Measurements from ENCODE around the gene KRT80.

The KRT80 gene

DNA sequence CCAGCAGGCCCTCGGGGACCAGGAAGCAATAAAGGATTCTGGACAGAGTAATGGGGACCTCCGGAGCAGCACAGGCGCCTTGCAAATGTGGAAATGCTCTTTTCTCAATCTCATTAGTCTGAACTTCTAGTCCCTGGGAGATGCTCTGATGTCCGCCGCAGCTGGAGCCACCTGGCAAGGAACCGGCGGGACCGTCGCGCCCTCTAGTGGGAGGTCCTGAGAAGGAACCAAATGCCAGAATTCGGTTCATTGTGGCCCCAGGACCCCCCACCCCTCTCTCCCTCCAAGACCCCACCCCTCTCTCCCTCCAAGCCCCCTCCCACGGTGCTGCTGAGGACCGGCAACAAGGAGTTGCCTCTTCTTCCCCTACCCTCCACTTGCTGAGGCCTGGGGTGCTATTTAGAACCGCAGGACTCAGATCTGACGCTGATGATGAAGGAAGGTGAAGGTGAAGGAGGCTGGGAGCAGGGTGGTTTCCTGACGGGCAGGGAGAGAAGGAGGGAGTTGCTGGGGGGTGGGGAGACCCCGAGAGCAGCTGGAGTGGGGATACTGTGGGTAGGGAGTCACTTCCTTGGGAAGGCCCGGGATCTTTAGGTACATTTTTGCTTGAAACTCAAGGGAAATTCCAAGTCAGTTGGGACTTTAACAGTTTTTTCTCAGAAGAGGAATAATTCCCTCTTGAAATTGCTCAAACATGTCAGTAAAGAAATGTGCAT, 69.8 kb downstream of the KRT80 start:
- no peaks in the 10 kb centered on the region for H3K36me3 ChIP-seq (ENCODE audit: control insufficient read depth, insufficient read depth, low read length, severe bottlenecking)
- no peak overlapping the region for H3K9ac ChIP-seq (ENCODE audit: low read length)
- no peaks in the 10 kb centered on the region for H3K9me3 ChIP-seq (ENCODE audit: control insufficient read depth, low read length)
- DNase-seq (ENCODE audit: low read depth), result peak; percentile 75
- H3K4me1 ChIP-seq (ENCODE audit: control insufficient read depth, insufficient read depth, low read length), result no peaks in the 10 kb centered on the region
- no peak overlapping the region for H3K4me3 ChIP-seq (ENCODE audit: low read length)
- peaks cover 11% of the 10 kb centered on the region for H3K27me3 ChIP-seq (replicated peaks; ENCODE audit: control insufficient read depth, insufficient read depth, low read length)

DNA sequence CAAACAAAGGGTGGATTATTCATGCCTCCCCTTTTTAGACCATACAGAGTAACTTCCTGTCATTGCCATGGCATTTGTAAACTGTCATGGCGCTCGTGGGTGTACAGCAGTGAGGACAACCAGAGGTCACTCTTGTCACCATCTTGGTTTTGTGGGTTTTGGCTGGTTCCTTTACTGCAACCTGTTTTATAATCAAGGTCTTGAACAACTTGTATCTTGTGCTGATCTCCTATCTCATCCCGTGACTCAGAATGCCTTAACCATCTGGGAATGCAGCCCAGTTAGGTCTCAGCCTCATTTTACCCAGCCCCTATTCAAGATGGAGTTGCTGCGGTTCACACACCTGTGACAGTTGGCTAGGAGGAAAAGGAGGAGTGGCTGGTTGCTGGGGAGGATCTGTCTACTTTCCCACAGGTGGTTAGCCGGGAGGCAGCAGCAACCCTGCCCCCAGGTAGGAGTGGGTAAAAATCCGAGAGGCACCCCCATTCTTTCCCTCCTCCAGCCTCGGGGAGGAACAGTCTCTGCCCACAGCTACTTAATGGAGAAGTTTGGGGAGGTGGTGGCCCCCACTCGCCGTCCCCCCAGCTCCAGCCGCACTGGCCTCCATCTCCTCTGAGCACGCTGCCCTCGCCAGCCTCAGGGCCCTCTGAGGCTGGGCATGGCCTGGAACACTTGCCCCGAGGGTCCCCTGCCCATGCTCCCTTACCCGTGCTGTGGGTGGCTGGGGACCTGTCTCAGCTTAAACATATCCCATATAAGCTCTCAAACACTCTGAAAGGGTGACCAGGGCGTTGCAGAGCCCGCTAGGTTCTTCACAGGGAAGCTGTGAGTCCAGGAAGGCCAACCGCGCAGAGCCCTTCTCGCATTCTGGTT, 70.6 kb downstream of the KRT80 start:
- no peaks in the 10 kb centered on the region for H3K9me3 ChIP-seq (ENCODE audit: control insufficient read depth, low read length)
- no peaks in the 10 kb centered on the region for H3K36me3 ChIP-seq (ENCODE audit: control insufficient read depth, insufficient read depth, low read length, severe bottlenecking)
- H3K27me3 ChIP-seq (replicated peaks; ENCODE audit: control insufficient read depth, insufficient read depth, low read length), result peaks cover 11% of the 10 kb centered on the region
- DNase-seq (ENCODE audit: low read depth), result no peak
- H3K4me3 ChIP-seq (ENCODE audit: low read length), result no peak overlapping the region
- no peak overlapping the region for H3K9ac ChIP-seq (ENCODE audit: low read length)
- H3K4me1 ChIP-seq (ENCODE audit: control insufficient read depth, insufficient read depth, low read length), result no peaks in the 10 kb centered on the region

DNA sequence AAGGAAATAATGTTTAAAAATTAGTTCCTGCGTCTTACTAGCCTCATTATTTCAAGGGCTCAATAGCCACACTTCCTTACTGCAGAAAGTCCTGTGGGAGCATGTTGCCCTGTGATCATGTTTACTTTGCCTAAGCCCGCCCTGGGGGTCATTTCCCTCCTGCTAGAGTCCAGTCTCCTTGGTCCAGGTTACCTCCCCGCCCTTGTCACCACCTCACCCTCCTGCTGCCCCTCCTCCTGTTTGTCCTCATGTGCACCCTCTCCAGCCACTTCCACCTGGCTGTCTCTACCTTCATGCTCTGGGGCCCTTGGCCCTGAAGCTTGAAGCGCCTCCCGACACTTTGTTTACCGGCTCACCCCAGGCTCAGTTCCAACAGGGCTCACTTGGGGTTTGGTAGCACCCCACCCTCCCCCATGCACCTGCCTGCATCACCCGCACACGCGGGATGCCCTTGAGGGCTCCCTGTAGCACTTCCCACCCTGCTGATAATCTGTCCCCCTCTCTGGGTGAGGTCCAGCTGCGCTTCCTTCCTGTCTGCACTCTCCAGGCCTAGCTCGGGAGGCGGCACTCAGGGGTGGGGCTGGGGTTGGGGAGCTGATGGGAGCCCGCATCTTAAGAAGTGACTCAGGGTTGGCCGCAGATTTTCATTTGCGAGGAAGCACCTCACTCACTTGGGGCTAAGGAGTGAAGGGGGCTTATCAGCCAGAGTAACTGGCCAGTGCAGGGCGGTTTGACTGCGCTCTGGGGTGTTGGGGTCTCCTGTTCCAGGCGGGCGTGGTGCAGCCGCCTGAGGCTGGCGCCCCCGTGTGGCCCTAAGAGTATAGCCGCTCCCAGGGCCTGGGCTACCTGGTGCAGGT, 72.2 kb downstream of the KRT80 start:
- Histone ChIP-seq H3K27me3 (replicated peaks; ENCODE audit: control insufficient read depth, insufficient read depth, low read length) (peaks cover 8% of the 10 kb centered on the region), H3K9me3 (ENCODE audit: control insufficient read depth, low read length) (no peaks in the 10 kb centered on the region), H3K4me1 (ENCODE audit: control insufficient read depth, insufficient read depth, low read length) (no peaks in the 10 kb centered on the region), H3K9ac (ENCODE audit: low read length) (no peak overlapping the region), H3K36me3 (ENCODE audit: control insufficient read depth, insufficient read depth, low read length, severe bottlenecking) (no peaks in the 10 kb centered on the region), H3K4me3 (ENCODE audit: low read length) (no peak overlapping the region)
- peak; percentile 28 for DNase-seq (ENCODE audit: low read depth)

All from adipocyte (in vitro differentiated cells).